ENCODE data around the gene MTMR8.

The MTMR8 gene

DNA sequence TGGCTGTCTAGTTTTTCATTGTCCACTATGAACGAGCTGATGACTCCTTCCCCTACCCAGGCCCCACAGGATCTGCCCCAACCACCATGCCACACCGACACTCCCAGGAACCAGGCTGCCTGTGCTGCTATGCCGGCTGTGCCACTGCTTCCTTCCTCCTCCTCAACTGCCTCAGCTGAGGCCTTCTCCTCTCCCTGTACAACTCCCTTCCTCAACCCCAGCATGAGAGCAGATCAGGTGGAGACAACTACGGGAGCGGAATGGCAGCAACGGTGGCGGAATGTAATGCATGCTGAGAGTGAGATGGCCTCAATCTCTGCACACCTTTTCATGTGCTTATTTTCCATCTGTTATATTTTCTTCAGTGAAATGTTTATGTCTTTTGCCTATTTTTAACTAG is 88.5 kb downstream of the MTMR8 start:
- no peak for DNase-seq (ENCODE audit: low spot score)

DNA sequence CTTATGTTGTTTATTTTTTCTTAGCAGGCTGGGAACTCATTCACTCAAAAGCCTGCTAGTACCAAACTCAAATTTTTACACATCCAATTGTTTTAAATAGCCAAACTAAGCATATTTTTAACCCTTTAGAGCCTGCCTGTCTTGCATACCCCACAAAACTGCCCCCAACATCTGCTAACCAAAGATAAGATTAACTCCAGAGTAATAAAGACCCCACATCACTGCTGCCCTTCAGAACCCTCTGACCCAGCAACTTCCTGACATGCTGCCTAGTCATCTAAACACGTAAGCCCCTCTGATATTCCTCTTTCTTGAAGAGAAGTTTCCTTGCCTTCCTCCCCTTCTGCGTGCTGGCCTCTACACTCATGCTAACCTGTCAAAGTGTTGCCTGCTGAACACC is 104.1 kb downstream of the MTMR8 start:
- no peak for DNase-seq (ENCODE audit: low spot score)

DNA sequence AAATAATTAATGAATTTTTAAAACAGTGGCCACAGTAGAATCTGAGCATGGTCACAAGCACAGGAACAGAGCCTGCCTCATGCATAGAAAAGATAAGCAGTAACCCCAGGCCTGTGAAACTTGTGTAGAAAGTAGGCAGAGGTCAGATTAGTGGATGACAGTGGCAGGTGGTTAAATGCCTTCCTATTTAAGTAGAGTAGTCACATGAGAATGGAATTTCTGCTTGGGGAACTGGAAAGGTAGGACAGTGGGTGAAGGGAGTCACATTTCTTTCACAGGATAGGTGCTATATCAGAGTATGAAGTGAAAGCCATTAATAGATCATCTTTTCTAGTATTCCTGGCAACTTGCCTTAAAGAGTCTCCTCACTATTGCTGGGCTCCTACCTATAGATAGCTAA is 130.0 kb downstream of the MTMR8 start:
- no peak for DNase-seq (ENCODE audit: low spot score)

DNA sequence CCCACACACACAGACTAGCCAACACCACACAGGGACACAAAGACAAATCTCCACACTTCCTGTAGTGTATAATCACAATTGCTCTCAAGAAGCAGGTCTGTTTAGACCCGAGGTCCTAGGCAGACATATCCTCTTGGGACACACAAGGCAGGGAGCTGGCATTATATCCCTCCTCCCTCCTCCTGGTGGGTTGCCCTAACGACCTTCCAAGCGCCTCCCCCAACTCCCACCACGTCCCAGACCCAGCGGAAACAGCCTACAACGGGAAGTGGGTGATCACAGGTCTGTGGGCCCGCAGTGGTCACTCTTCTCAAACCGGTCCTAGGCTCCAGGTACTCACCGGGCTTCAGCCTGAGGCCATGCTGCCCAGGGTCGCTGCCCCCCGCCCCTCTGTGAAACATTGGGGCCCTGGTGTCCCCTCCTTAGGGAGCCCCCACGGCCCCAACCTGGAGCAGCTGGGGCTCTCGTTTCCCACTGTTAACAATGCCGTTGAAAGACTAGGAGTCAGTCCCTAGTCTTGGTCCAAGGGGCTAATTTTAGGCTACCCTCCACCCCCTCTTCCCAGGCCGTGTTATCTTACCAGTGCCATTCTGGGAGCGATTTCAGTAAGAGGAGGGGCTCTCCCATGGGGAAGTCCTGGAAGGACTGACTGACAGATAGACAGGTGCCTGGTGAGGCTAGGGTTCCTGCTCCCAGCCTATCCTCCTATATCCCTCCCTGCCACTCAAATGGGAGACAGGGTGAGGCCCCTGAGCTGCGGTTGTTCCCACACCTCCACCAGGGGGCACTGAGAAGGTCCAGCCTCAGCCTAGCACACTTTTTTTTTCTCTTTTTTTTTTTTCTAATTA is 164.9 kb downstream of the MTMR8 start, which contains the start of gene ASB12:
Gene ASB12, minus strand, starts transcription at position 485 of the 848 bp plus-strand sequence. CDS start 4,957 bp downstream, outside the sequence.
- DNase-seq (ENCODE audit: low spot score) = no peak

DNA sequence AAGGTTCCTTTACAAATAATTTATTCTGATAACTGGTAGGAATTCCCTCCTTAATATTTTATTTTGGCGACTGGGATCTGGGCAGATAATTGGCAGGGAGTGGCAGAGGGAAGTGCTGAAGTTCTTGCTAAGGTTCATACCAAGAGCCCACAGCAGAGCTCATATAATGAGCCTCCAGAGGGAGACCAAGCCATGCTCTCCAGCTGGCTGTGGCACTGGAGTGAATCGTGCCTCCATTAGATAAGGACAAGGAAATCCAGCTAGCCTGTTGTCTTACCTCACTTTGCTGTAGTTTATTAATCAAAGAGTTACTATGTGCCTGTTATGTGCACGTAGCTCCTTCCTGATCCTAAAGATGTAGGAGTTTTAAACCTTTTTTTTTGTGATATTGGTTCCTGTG is 166.1 kb downstream of the MTMR8 start:
- no peak for DNase-seq (ENCODE audit: low spot score)
